ENCODE data around the gene CERS2.
"Not testable (repeated sequence)": the region's sequence is repeated elsewhere in the genome, so short reads cannot be mapped to it uniquely, and the experiment has no call there.

CERS2 gene

GRCh38 chr1:150968491-150968890 is 6.1 kb downstream of the CERS2 start:
- DNase-seq, result no peak

- DNase-seq, result no peak
These were observed 6.7 kb downstream of the CERS2 start for GRCh38 chr1:150967936-150968335.

GRCh38 chr1:150966011-150966410 is 8.6 kb downstream of the CERS2 start:
- DNase-seq, result no peak

DNA sequence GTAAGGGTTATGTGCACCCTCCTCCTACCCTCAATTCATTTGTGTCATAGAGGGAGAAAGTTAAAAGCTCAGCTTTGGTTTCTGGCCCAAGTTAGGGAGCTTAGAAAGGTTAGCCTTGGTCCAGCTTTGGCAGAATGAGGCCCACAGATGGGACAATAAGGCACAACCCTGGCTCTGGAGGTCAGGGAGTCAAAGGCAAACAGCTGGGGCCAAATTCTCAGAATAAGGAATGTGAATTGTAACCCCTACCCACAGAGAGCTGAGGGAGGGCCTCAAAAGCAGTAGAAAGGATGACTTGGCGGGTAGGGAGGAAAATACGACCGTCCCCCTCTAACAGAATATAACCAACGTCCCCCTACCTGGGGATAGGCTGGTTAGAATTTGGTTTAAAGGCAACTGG is 9.0 kb downstream of the CERS2 start:
- DNase-seq, result no peak

- DNase-seq, result no peak
These were observed 10.5 kb downstream of the CERS2 start for GRCh38 chr1:150964164-150964489.

- DNase-seq, result no peak
These were observed 11.1 kb downstream of the CERS2 start for GRCh38 chr1:150963321-150964163.

DNA sequence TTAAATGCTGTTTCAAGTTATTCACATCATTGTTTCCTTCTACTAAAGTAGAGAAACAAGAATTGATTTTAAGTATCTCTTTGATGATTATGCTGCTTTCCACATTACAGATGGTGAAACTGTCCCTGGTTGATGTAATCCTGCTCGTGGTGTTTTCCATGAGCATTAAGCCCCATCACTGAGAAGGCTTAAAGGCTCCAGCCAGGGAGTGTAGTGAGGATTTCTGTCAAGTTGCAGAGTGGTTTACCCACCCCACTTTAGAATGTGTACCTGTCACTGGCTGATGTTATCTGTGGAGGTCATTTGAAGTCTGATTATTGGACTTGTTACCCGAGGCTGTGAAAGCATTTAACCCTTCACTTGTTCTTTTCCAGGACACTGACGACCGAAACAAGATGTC is 12.9 kb downstream of the CERS2 start:
- DNase-seq, result no peak

GRCh38 chr1:150960646-150961045 is 14.0 kb downstream of the CERS2 start:
- DNase-seq, result no peak

DNA sequence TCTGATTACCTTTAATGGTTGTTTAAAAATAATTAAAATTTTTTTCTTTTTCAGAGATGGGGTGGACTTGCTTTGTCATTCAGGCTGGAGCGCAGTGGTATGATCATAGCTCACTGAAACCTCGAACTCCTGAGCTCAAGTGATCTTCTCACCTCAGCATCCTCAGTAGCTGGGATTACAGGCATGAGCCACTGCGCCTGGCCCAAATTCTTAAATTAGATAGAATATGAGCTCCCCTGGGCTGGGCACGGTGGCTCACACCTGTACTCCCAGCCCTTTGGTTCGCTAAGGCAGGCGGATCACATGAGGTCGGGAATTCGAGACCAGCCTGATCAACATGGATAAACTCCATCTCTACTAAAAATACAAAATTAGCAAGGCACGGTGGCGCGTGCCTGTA is 17.0 kb downstream of the CERS2 start:
- DNase-seq, result no peak

DNA sequence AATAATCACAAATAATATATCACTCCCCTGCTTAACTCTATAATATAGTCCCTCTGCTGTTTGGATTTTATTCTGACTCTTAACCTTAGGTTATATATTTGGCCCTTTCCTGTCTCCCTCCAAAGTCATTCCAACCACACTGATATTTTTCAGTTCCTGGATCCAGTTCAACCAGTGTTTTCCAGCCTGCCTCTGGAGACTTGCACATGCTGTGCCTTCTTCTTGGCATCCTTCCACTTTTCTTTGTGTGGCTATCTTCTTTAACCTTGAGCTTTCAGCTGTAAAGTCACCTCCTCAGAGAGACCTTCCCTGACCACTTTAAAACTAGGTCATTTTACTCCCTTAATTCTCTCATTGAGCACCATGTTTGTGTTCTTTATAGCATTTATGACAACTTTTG is 19.4 kb downstream of the CERS2 start:
- DNase-seq, result no peak

DNA sequence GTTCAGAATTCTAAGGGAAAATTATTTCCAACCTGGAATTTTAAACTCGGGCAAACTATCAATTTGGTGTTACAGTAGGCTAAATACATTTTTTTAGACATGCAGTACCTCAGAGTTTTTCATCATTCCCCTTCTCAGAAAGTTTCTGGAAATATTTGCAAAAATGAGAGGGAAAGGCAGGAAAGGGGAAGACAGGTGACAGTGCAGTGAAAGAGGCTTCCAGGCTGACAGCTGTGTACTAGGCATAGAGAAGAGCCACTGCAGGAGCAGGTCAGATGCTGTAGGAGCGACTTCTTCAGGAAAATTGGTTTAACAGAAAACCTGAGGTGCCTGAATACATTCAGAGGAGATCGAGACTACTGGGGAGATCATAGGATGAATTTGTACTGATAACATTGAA is 19.9 kb downstream of the CERS2 start:
- DNase-seq, result no peak

- no peak for DNase-seq
These were observed 29.8 kb downstream of the CERS2 start for GRCh38 chr1:150944856-150945255.

- DNase-seq, result peak in 1 of 2 donors; percentile 28
These were observed 42.9 kb downstream of the CERS2 start for GRCh38 chr1:150931773-150932172.

DNA sequence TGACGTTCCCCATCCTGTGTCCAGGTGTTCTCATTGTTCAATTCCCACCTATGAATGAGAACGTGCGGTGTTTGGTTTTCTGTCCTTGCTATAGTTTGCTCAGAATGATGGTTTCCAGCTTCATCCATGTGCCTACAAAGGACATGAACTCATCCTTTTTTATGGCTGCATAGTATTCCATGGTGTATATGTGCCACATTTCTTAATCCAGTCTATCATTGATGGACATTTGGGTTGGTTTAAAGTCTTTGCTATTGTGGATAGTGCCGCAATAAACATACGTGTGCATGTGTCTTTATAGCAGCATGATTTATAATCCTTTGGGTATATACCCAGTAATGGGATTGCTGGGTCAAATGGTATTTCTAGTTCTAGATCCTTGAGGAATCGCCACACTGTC is 45.9 kb downstream of the CERS2 start:
- not testable (repeated sequence) for DNase-seq

- DNase-seq, result no peak
These were observed 46.3 kb downstream of the CERS2 start for GRCh38 chr1:150928286-150928685.

- DNase-seq, result no peak
These were observed 47.0 kb downstream of the CERS2 start for GRCh38 chr1:150927624-150928023.

GRCh38 chr1:150926097-150926741 is 48.4 kb downstream of the CERS2 start, which contains the start of gene SETDB1:
TSS of gene SETDB1 (plus strand) at chr1:150926363. CDS start at chr1:150927715, 1,352 bp downstream.
- peak; percentile 97 for DNase-seq

DNA sequence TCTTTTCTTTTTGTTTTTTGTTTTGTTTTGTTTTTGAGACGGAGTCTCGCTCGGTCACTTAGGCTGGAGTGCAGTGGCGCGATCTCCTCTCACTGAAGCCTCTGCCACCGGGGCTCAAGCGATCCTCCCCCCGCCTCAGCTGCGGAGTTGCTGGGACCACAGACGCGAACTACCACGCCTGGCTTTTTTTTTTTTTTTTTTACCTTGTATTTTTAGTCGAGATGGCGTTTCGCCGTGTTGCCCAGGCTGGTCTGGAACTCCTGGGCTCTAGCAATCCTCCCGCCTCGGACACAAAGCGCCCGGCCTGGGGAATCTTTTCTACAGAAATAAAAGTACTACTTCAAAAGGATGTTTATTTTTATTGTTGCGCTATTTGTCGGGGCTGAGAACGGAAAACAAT is 49.6 kb downstream of the CERS2 start:
- peak in 1 of 2 donors; percentile 13 for DNase-seq

GRCh38 chr1:150922519-150922975 is 52.1 kb downstream of the CERS2 start:
- peak; percentile 75 to 83 for DNase-seq

- DNase-seq, result no peak
These were observed 57.2 kb downstream of the CERS2 start for GRCh38 chr1:150917387-150917786.
